Neutrophil (primary cell): ENCODE data around the gene LSM12.
A peak's percentile ranks its signal among the peaks of the same experiment; 100 is the strongest.

ENCODE experiments used
- H3K27ac ChIP-seq: fragments of 200-600 bp; sonication (generic); 2 replicates; pipeline ENCODE4 v1.5.1; 2016; ENCODE audit warnings: mild to moderate bottlenecking, moderate library complexity
- H3K27me3 ChIP-seq: fragments of 200-600 bp; sonication (generic); 2 replicates; pipeline ENCODE4 v1.6.0; 2016; ENCODE audit warnings: mild to moderate bottlenecking
- H3K36me3 ChIP-seq: fragments of 200-600 bp; sonication (generic); 2 replicates; pipeline ENCODE4 v1.5.1; 2017
- H3K4me1 ChIP-seq, 2 experiments: fragments of 200-600 bp in 1 of 2; sonication (generic) in 1 of 2; 1 replicate in 1 of 2; 2 replicates in 1 of 2; pipeline versions ENCODE4 v1.5.1 to v1.6.1; 2013 to 2016; ENCODE audit warnings: low read depth in 1 of 2, low read length in 1 of 2, mild to moderate bottlenecking in 1 of 2, moderate library complexity in 1 of 2; ENCODE audit not compliant: control insufficient read depth in 1 of 2, insufficient read depth in 1 of 2
- H3K4me3 ChIP-seq, 2 experiments: fragments of 200-600 bp in 1 of 2; sonication (generic) in 1 of 2; 1 replicate in 1 of 2; 2 replicates in 1 of 2; pipeline ENCODE4 v1.5.1; 2013 to 2016; ENCODE audit warnings: low read depth in 1 of 2, low read length in 1 of 2, mild to moderate bottlenecking in 1 of 2, moderate library complexity in 1 of 2
- H3K9me3 ChIP-seq: fragments of 200-600 bp; sonication (generic); 2 replicates; pipeline ENCODE4 v1.5.1; 2016
- TF ChIP-seq, protein P1 (sequence below): fragments of 200-600 bp; sonication (generic); IDR thresholded peaks from 2 replicates; pipeline ENCODE4 v1.5.1; 2016; ENCODE audit warnings: antibody characterized with exemption

Gene LSM12

DNA sequence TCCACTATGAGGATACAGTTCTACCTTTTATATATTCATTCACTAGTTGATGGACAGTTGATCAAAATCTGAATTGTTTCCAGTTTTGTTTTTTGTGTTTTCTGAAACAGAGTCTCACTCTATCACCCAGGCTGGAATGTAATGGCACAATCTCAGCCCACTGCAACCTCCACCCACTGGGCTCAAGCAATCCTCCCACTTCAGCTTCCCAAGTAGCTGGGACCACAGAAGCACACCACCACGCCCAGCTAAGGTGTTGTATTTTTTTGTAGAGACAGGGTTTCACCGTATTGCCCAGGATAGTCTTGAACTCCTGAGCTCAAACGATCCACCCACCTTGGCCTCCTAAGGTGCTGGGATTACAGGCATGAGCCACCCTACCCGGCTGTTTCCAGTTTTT is 21.0 kb downstream of the LSM12 start:
- Histone ChIP-seq H3K27me3 (no peaks in the 10 kb centered on the region), H3K9me3 (no peaks in the 10 kb centered on the region), H3K4me1 (peaks cover 21 to 25% of the 10 kb centered on the region in 2 experiments), H3K27ac (no peak overlapping the region), H3K36me3 (peaks cover 29% of the 10 kb centered on the region), H3K4me3 (no peak overlapping the region)
- TF ChIP-seq, protein P1, sequence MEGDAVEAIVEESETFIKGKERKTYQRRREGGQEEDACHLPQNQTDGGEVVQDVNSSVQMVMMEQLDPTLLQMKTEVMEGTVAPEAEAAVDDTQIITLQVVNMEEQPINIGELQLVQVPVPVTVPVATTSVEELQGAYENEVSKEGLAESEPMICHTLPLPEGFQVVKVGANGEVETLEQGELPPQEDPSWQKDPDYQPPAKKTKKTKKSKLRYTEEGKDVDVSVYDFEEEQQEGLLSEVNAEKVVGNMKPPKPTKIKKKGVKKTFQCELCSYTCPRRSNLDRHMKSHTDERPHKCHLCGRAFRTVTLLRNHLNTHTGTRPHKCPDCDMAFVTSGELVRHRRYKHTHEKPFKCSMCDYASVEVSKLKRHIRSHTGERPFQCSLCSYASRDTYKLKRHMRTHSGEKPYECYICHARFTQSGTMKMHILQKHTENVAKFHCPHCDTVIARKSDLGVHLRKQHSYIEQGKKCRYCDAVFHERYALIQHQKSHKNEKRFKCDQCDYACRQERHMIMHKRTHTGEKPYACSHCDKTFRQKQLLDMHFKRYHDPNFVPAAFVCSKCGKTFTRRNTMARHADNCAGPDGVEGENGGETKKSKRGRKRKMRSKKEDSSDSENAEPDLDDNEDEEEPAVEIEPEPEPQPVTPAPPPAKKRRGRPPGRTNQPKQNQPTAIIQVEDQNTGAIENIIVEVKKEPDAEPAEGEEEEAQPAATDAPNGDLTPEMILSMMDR = no peak

DNA sequence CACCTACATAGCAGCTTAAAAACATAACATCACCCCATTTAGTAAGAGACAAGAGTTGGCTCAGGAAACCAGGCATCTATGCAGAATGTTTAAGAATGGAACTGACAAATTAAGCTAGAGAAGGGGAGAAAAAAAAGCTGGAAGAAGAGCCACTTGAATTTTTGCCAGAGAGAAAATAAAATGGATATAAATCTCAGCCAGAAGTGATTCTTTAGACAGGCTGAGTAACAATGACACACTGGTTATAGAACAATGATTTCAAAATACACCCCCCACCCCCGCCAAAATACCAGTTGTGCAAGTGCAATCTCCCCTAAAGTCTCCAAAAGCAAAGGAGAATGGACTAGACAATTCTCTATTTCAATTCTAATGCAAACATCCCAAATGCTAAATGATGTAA is 22.4 kb downstream of the LSM12 start:
- TF ChIP-seq, protein P1 = no peak
- Histone ChIP-seq H3K4me3 (no peak overlapping the region), H3K27me3 (no peaks in the 10 kb centered on the region), H3K27ac (peak overlapping the region; percentile 66), H3K9me3 (no peaks in the 10 kb centered on the region), H3K4me1 (peaks cover 21 to 25% of the 10 kb centered on the region in 2 experiments), H3K36me3 (peaks cover 15% of the 10 kb centered on the region)

DNA sequence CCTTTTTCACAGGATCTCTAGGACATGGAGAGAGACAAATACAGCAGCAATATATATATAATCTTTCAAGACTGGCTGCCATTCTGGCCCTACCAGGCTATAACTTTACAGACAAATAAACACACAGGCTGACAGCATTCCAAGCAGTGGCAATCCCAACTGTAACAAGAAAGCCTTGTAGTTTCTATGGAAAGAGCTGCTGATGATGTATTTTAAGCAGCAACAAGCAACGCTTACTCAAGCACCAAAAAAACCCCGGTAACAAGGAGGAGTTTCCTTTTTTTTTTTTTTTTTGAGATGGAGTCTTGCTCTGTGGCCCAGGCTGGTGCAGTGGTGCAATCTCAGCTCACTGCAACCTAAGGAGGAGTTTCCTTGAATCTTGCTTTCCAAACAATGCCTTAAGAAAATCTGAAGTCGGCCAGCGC is 23.2 kb downstream of the LSM12 start:
- H3K4me3 ChIP-seq = peak overlapping the region in 1 of 2 experiments; percentile 6

DNA sequence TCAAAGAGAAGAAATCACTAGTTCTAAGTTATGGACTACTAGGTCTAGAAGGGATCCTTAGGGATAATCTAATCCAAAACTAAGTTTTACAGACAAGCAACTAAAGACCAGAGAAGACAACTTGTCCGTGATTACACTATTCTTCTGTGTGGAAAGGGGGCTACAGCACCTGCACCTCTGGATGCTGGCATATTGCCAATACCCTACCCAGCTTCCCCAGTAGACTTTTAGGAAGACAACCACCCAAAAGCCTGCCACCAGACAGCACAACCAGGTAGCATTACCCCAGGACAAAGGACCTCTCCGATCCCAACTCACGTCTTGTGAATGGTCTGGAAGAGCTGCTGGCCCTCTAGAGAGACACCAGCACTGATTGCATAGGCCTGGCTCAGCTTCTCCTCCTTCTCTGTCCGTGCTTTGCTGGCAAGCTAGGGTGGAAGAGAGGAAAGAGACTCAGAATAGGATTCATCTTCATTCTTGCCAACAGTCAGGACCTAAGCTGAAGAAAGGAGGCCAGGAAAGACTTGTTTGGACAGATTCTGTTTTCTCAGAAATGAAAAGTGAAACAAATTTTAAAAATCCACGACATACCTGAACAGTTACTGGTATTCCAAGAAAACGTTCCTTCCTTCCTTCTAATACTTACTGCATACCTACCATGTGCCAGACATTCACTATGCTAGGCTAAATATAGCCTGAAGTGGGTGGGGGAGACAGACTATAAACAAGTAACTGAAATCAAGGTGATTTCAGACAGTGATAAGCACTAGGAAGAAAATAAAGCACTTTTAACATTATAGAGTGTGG is 26.4 kb downstream of the LSM12 start:
- Histone ChIP-seq H3K27ac (no peak overlapping the region), H3K4me3 (no peak overlapping the region), H3K27me3 (no peaks in the 10 kb centered on the region), H3K36me3 (peaks cover 29% of the 10 kb centered on the region), H3K4me1 (peaks cover 21 to 25% of the 10 kb centered on the region in 2 experiments), H3K9me3 (no peaks in the 10 kb centered on the region)
- TF ChIP-seq, protein P1 = no peak

More for the DNA sequence above, 23.2 kb downstream of the LSM12 start:
- H3K27ac ChIP-seq = peak overlapping the region; percentile 66
- peaks cover 18% of the 10 kb centered on the region for H3K36me3 ChIP-seq
- H3K4me1 ChIP-seq = peaks cover 21 to 25% of the 10 kb centered on the region in 2 experiments
- no peaks in the 10 kb centered on the region for H3K27me3 ChIP-seq
- TF ChIP-seq, protein P1 = no peak
- no peaks in the 10 kb centered on the region for H3K9me3 ChIP-seq

DNA sequence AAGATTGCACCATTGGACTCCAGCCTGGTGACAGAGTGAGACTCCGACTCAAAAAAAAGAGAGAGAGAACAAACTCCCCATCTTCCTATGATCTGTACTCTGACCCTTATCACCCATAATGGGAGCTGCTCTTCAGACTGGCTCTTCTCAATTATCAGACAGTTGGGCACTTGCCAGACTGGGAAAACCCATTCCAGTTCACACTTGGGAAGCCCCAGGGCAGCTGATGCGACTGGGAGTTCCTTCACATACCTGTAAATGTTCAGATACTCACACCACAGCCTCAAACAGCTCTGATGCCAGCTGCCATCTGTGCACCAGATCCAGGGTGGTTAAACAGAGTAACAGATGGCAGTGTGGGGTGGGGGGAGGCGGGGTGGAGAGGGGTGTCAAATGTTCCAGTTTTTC is 27.9 kb downstream of the LSM12 start:
- Histone ChIP-seq H3K4me3 (no peak overlapping the region), H3K4me1 (peaks cover 10 to 17% of the 10 kb centered on the region in 2 experiments), H3K27ac (no peak overlapping the region), H3K9me3 (no peaks in the 10 kb centered on the region), H3K27me3 (no peaks in the 10 kb centered on the region), H3K36me3 (peaks cover 38% of the 10 kb centered on the region)
- TF ChIP-seq, protein P1 = no peak
